NOMO-1 (cell line): ENCODE measurements around the gene GAGE13.
"Not testable (repeated sequence)": the region's sequence is repeated elsewhere in the genome, so short reads cannot be mapped to it uniquely, and the experiment has no call there.

Experiments used
- DNase-seq, 2 experiments: peaks; one replicate each; lab custom pipeline; 2025; ENCODE audit not compliant: unreplicated experiment in 2 of 2; lab: John Stamatoyannopoulos, UW

The GAGE13 gene

DNA sequence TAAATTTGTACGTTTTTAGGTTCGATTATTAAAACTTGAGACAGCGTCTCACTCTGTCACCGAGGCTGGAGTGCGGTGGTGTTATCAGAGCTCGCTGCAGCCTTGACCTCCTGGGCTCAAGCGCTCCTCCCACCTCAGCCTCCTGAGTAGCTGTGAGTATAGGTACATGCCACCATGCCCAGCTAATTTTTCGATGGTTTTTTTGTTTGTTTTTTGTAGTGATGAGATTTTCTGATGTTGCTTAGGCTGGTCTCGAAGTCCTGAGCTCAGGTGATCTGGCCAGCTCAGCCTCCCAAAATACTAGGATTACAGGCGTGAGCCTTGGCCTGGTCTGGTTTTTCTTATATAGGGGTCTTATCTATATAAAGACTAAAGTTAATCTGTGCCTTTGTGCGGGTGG, 961 bp upstream of the GAGE13 start:
- not testable (repeated sequence) for DNase-seq

GRCh38 chrX:49331841-49332240, 459 bp downstream of the GAGE13 start:
- DNase-seq: not testable (repeated sequence)

DNA sequence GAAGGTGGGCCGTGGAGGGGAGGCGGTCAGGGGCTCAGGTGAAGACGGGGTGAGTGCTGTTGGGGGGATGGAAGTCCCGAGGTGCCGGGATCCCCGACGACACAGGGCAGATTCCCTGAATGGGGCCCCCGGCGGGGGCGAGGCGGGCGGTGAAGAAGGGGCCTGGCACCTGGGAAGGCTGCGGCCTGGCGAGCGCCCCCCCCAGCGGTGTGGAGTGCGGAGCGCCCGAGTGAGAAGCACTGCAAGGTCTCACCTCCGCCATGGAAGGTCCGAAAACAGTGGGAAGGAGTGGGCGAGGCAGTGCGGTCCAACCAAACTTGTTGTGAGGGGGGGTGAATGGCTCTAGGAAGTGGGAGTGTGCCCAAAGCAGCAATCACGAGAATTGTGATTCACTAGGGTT, 10.1 kb downstream of the GAGE13 start:
- DNase-seq: not testable (repeated sequence)

DNA sequence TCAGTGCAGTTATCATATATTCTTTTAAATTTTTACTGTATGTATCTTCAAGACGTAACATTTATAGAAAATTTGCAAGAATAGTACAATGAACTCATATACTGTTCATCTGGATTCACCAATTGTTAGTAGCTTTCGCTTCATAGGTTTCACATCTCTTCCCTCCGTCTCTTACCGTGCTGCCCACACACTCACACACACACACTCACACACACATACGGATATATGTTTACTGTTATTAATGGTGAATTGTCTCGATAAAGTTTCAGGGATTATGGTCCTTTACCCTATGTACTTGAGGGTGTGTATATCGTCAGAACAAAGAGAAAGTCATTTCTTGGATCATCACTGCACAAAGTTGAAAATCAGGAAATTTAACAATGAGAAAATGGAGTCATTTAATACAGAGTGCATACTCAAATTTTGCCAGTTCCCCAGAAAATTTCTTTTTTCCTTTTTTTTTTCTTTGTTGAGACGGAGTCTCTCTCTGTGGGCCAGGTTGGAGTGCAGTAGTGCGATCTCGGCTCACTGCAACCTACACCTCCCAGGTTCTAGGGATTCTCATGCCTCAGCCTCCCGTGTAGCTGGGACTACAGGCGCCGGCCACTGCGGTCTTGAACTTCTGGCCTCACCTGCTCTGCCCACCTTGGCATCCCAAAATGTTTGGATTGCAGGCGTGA, 13.3 kb downstream of the GAGE13 start:
- not testable (repeated sequence) for DNase-seq

GRCh38 chrX:49345402-49345801, 14.0 kb downstream of the GAGE13 start:
- DNase-seq: not testable (repeated sequence)

DNA sequence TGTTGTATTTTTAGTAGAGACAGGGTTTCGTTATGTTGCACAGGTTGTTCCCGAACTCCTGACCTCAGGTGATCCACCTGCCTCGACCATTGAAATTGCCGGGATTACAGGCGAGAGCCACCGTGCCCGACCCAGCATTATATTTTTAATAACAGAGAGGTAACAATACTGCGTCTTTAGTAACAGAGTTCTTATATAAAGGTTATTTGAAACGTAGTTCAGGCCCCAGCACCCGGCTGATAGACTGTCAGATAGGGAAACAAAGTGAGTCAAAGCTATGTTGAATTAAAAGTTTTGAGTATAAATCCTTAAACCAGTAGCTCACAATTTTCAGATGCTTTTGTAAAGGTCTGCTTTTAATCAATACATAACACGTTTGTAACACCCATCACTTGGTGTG, 14.8 kb downstream of the GAGE13 start:
- DNase-seq: not testable (repeated sequence)
